Liver (tissue), 9 donors: ENCODE data around the gene CASZ1. TPM values are rescaled to one million over a fixed set of nuclear protein-coding genes. Genes with fewer than 3 reads are reported as not detected.

Experiments
- DNase-seq: peaks from one replicate; pipeline ENCODE4 v3.0.0-alpha.2; 2017; ENCODE audit warnings: low spot score
- H3K27ac ChIP-seq, 2 donors: one replicate each; pipeline ENCODE4 v1.7.0; 2013; ENCODE audit warnings: inconsistent platforms in 2 of 2, low read length in 2 of 2, control low read depth in 1 of 2, low read depth in 1 of 2, mild to moderate bottlenecking in 1 of 2
- H3K27me3 ChIP-seq, 4 donors: one replicate each; pipeline versions ENCODE4 v1.6.1 to v1.7.0; 2013; ENCODE audit warnings: low read length in 3 of 4, inconsistent platforms in 1 of 4, mild to moderate bottlenecking in 1 of 4, moderate library complexity in 1 of 4; ENCODE audit not compliant: control insufficient read depth in 4 of 4, insufficient read depth in 4 of 4
- H3K36me3 ChIP-seq, 4 donors: one replicate each; pipeline versions ENCODE4 v1.6.1 to v1.7.0; 2013; ENCODE audit warnings: low read length in 3 of 4, mild to moderate bottlenecking in 3 of 4, low read depth in 1 of 4, moderate library complexity in 1 of 4; ENCODE audit not compliant: control insufficient read depth in 4 of 4, insufficient read depth in 3 of 4
- H3K4me1 ChIP-seq, 4 donors: one replicate each; pipeline versions ENCODE4 v1.6.1 to v1.7.0; 2013; ENCODE audit warnings: low read length in 3 of 4, mild to moderate bottlenecking in 3 of 4, moderate library complexity in 1 of 4; ENCODE audit not compliant: control insufficient read depth in 4 of 4, insufficient read depth in 4 of 4
- H3K4me3 ChIP-seq, 3 donors: one replicate each; pipeline versions ENCODE4 v1.6.1 to v1.7.0; 2013; ENCODE audit warnings: low read length in 3 of 3, control low read depth in 1 of 3, low read depth in 1 of 3, mild to moderate bottlenecking in 1 of 3
- H3K9ac ChIP-seq, 2 donors: one replicate each; pipeline ENCODE4 v1.7.0; 2013; ENCODE audit warnings: low read length in 2 of 2, mild to moderate bottlenecking in 2 of 2, moderate library complexity in 2 of 2, control low read depth in 1 of 2, low read depth in 1 of 2
- H3K9me3 ChIP-seq, 4 donors: one replicate each; pipeline versions ENCODE4 v1.6.1 to v1.7.0; 2013; ENCODE audit warnings: low read length in 3 of 4; ENCODE audit not compliant: control insufficient read depth in 4 of 4
- ATF3 ChIP-seq: IDR thresholded peaks from 2 replicates; pipeline ENCODE4 v1.6.1; 2016; ENCODE audit warnings: antibody characterized with exemption
- CTCF ChIP-seq: fragments of 150-350 bp; IDR thresholded peaks from 2 replicates; pipeline ENCODE4 v1.5.1; 2017; ENCODE audit warnings: improper control_type of control experiment, low read depth, low read length; ENCODE audit not compliant: missing input control
- EGR1 ChIP-seq, 2 donors: IDR thresholded peaks; 2 replicates each; pipeline ENCODE4 v1.6.1; 2016 to 2018; ENCODE audit warnings: antibody characterized with exemption in 2 of 2, low read depth in 2 of 2
- FOXA1 ChIP-seq: IDR thresholded peaks from 2 replicates; pipeline ENCODE4 v1.6.1; 2016; ENCODE audit warnings: antibody characterized with exemption
- FOXA2 ChIP-seq: IDR thresholded peaks from 2 replicates; pipeline ENCODE4 v1.6.1; 2016; ENCODE audit warnings: antibody characterized with exemption
- GABPA ChIP-seq, 2 donors: IDR thresholded peaks in 1 of 2; conservative IDR thresholded peaks in 1 of 2; 2 replicates each; pipeline ENCODE4 v1.6.1; 2016; ENCODE audit warnings: antibody characterized with exemption in 2 of 2, mild to moderate bottlenecking in 1 of 2, moderate library complexity in 1 of 2
- HNF4A ChIP-seq, 2 donors: conservative IDR thresholded peaks; 2 replicates each; pipeline ENCODE4 v1.6.1; 2016; ENCODE audit warnings: antibody characterized with exemption in 2 of 2, mild to moderate bottlenecking in 2 of 2
- HNF4G ChIP-seq: IDR thresholded peaks from 2 replicates; pipeline ENCODE4 v1.6.1; 2016; ENCODE audit warnings: antibody characterized with exemption
- JUND ChIP-seq, 2 donors: IDR thresholded peaks; 2 replicates each; pipeline ENCODE4 v1.6.1; 2016; ENCODE audit warnings: antibody characterized with exemption in 2 of 2
- MAX ChIP-seq: IDR thresholded peaks from 2 replicates; pipeline ENCODE4 v1.6.1; 2016; ENCODE audit warnings: antibody characterized with exemption
- NR2F2 ChIP-seq: IDR thresholded peaks from 2 replicates; pipeline ENCODE4 v1.6.1; 2016; ENCODE audit warnings: antibody characterized with exemption
- RAD21 ChIP-seq, 2 donors: IDR thresholded peaks; 2 replicates each; pipeline ENCODE4 v1.6.1; 2016; ENCODE audit warnings: antibody characterized with exemption in 2 of 2, mild to moderate bottlenecking in 2 of 2
- REST ChIP-seq: IDR thresholded peaks from 2 replicates; pipeline ENCODE4 v1.6.1; 2016; ENCODE audit warnings: antibody characterized with exemption, mild to moderate bottlenecking
- RXRA ChIP-seq, 2 donors: IDR thresholded peaks; 2 replicates each; pipeline ENCODE4 v1.6.1; 2017 to 2018; ENCODE audit warnings: antibody characterized with exemption in 2 of 2, mild to moderate bottlenecking in 1 of 2
- TAF1 ChIP-seq: conservative IDR thresholded peaks from 2 replicates; pipeline ENCODE4 v1.6.1; 2016; ENCODE audit warnings: antibody characterized with exemption, mild to moderate bottlenecking
- YY1 ChIP-seq: IDR thresholded peaks from 2 replicates; pipeline ENCODE4 v1.6.1; 2016; ENCODE audit warnings: antibody characterized with exemption, mild to moderate bottlenecking
- ZBTB33 ChIP-seq: IDR thresholded peaks from 2 replicates; pipeline ENCODE4 v1.6.1; 2016; ENCODE audit warnings: antibody characterized with exemption
- WGBS: extraction: QIAGEN DNeasy Blood & Tissue Kit; methylation state at CpG from one replicate; pipeline ENCODE4 v1.1.7; 2013; 5-methylcytosine and 5-hydroxymethylcytosine counted together
- polyA plus RNA-seq, 2 donors: library from polyadenylated mRNA; stranded (reverse) in 1 of 2; unstranded in 1 of 2; fragments of 200-250 nt in 1 of 2; fragments of >200 nt in 1 of 2; fragmentation: Nextera tagmentation in 1 of 2; extraction: Ambion mirVana in 1 of 2; gene quantifications; one replicate each; pipeline versions ENCODE4 v1.2.1 to v1.2.3, GENCODE V29; 2013 to 2015
- total RNA-seq, 2 donors: library from RNA; depleted of rRNA; stranded (reverse); fragments of >200 nt; gene quantifications; one replicate each; pipeline ENCODE4 v1.2.3, GENCODE V29; 2014
- donor health status: healthy.
- donor health status: healthy.
- donor health status: healthy.
- donor health status: healthy.
- donor health status: healthy.

The CASZ1 gene
- total and polyA plus RNA-seq, 4 donors: 1.0 to 3.5 (median 1.9) TPM

GRCh38 chr1:10724948-10725847 lies 71.2 kb downstream of the CASZ1 start:
- TF ChIP-seq NR2F2: no peak
- TF ChIP-seq FOXA1: no peak
- no peak for TF ChIP-seq YY1
- no peak for TF ChIP-seq EGR1 (IDR thresholded peaks at IDR 0.05; ENCODE audit: low read depth in 2 of 2)
- no peak for TF ChIP-seq JUND (IDR thresholded peaks at IDR 0.05)
- no peak for TF ChIP-seq TAF1
- TF ChIP-seq HNF4A (conservative IDR thresholded peaks at IDR 0.05): no peak
- TF ChIP-seq GABPA (IDR thresholded peaks at IDR 0.05 in 1 of 2, conservative IDR thresholded peaks at IDR 0.05 in 1 of 2): no peak
- no peak for TF ChIP-seq CTCF
- no peak for TF ChIP-seq ATF3
- no peak for TF ChIP-seq MAX
- no peak for TF ChIP-seq RXRA (IDR thresholded peaks at IDR 0.05)
- TF ChIP-seq FOXA2: no peak
- Histone ChIP-seq H3K4me1 (peaks cover 0 to 35% (median 26%) of the 10 kb centered on the region in 4 donors), H3K27ac (no peak overlapping the region), H3K9me3 (no peaks in the 10 kb centered on the region), H3K27me3 (no peaks in the 10 kb centered on the region), H3K9ac (no peak overlapping the region), H3K4me3 (no peak overlapping the region), H3K36me3 (no peaks in the 10 kb centered on the region)
- 51% methylated on average over 21 of the region's 21 CpGs for WGBS
- DNase-seq: no peak

- TF ChIP-seq MAX: no peak
- TF ChIP-seq HNF4A (conservative IDR thresholded peaks at IDR 0.05): no peak
- no peak for TF ChIP-seq REST
- no peak for TF ChIP-seq FOXA1
- TF ChIP-seq RAD21 (IDR thresholded peaks at IDR 0.05): no peak
- no peak for TF ChIP-seq CTCF
- TF ChIP-seq RXRA (IDR thresholded peaks at IDR 0.05): no peak
- no peak for TF ChIP-seq FOXA2
- no peak for TF ChIP-seq JUND (IDR thresholded peaks at IDR 0.05)
- no peak for TF ChIP-seq NR2F2
- TF ChIP-seq YY1: no peak
- TF ChIP-seq ATF3: no peak
- TF ChIP-seq ZBTB33: no peak
- TF ChIP-seq TAF1: no peak
- no peak for TF ChIP-seq HNF4G
- Histone ChIP-seq H3K36me3 (no peaks in the 10 kb centered on the region), H3K4me1 (peaks cover 0 to 35% (median 26%) of the 10 kb centered on the region in 4 donors), H3K9me3 (no peaks in the 10 kb centered on the region), H3K27me3 (no peaks in the 10 kb centered on the region), H3K27ac (no peak overlapping the region), H3K9ac (no peak overlapping the region), H3K4me3 (no peak overlapping the region)
- WGBS: 90% methylated on average over 4 of the region's 4 CpGs
- no peak for DNase-seq
These were observed 71.9 kb downstream of the CASZ1 start for GRCh38 chr1:10724511-10724910.
